ENCODE measurements around the gene KDF1. TPM values are rescaled to one million over a fixed set of nuclear protein-coding genes. Genes with fewer than 3 reads are reported as not detected.
"Not testable (repeated sequence)": the region's sequence is repeated elsewhere in the genome, so short reads cannot be mapped to it uniquely, and the experiment has no call there.

Gene KDF1
- total RNA-seq, 1 donor from 2014 or later = 20.8 TPM

- DNase-seq (ENCODE audit: low spot score) = no peak
Measured at GRCh38 chr1:26956321-26956720, 3.9 kb downstream of the KDF1 start.

DNA sequence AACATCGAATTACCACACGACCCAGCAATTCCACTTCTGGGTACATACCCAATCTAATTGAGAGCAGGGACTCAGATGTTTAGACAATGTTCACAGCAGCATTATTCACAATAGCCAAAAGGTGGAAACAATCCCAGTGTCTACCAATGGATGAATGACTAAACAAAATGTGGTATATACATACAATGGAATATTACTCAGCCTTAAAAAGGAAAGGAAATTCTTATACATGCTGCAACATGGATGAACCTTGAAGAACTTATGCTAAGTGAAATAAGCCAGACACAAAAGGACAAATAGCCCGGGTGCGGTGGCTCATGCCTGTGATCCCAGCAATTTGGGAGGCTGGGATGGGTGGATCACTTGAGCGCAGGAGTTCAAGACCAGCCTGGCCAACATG, 6.9 kb downstream of the KDF1 start:
- DNase-seq (ENCODE audit: low spot score) = no peak

- no peak for DNase-seq (ENCODE audit: low spot score)
Measured at GRCh38 chr1:26951821-26952497, 8.3 kb downstream of the KDF1 start.

DNA sequence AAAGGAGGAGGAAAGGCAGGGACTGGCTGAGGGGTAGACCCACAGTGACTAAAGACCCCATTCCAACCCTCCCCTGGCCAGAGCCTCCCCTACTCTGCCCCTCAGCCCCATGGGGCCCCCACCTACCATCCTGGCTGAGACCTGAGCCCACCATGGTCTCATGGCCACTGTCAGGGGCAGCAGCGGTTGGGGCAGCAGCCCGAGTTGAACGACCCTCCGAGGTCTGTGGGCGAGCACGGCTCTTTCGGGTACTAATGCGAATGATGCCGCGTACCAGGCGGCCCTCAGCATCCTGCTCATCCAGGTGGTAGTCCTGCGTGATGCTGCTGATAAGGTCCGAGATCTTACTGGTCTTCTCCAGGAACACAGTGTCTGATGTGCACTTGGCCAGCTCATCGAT, 9.1 kb downstream of the KDF1 start:
- DNase-seq (ENCODE audit: low spot score) = no peak

DNA sequence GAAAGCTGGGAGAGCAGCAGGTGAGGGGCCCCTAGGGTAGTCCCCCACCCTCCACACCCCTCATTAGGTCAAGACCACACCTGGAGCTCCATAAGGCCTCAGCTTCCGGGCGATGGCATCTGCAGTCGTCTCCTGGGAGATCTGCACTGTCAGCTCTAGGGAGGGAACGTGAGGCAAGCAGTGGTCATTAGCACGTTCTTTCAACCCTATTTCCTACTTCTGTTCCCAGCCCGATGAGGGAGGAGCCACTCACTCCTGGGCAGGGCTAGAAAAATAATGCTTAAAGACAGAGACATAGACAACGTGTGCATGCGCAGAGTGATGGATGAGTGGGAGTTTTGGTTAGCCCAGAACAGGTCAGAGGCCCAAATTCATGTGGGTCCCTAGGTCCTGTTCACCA, 9.7 kb downstream of the KDF1 start:
- no peak for DNase-seq (ENCODE audit: low spot score)

DNA sequence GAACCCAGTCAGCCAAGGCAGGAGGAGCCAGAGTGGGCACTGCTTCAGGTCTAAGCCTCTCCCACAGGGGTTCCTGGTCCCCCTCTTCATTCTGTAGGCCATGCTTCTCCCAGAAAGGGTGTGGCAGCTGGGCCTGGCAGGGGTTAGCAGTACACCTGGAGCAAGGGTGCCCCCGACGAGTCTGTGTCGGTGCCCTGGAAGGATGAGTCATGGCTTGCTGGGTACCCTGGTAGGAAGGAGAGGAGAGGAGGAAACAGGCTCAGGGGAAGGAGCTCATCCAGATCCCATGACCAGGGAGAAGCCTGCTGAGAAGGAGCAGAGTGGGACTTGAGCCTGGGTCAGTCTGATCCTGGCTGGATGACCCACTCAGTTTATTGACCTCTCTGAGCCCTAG, 10.3 kb downstream of the KDF1 start:
- peak; percentile 27 for DNase-seq (ENCODE audit: low spot score)

DNA sequence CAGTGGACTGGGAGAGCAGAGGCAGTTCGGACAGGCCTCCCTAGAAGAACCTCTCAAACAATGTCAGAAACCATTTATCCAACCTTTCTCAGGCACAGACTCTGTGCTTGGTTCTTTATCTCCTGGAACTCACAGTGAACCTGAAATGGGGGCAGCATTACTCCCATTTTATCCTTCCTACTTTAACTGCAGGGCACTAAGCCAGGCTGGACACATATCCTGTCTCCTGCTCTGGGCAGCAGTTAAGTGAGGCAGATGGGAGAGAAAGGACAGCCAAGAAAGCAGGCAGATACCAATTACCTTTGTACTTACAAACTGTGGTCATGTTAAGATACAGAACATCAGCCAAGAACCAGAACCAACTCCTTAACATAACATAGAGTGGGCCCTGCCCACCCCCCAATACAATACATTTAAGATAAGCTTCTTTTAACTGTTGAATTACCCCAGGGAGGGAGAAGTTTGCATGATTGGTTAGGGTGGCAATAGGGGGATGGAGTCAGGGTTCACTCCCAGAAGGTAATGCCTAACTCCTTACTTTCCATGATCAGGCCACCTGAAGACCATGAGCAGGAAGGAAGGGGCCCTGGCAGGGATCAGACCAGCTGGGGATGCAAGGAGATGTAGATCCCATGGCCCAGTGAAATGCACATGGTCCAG, 10.9 kb downstream of the KDF1 start:
- no peak for DNase-seq (ENCODE audit: low spot score)

- not testable (repeated sequence) for DNase-seq (ENCODE audit: low spot score)
Measured at GRCh38 chr1:26948725-26949057, 11.6 kb downstream of the KDF1 start.

DNA sequence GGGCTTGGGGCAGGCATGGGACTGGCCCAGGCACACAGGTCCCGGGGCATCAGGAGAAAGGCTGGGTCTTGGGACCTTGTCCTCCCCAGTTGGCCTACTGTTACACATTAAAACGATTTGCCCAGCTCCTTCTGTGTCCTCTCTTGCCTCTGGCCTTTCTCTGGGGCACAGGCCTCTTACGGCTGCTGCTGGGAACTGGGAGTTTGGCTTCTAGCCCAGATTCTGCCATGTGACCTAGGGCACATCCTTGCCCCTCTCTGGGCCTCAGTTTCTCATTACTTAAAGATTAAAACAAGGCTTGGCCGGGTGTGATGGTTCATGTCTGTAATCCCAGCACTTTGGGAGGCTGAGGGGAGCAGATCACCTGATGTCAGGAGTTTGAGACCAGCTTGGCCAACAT, 14.0 kb downstream of the KDF1 start:
- no peak for DNase-seq (ENCODE audit: low spot score)

DNA sequence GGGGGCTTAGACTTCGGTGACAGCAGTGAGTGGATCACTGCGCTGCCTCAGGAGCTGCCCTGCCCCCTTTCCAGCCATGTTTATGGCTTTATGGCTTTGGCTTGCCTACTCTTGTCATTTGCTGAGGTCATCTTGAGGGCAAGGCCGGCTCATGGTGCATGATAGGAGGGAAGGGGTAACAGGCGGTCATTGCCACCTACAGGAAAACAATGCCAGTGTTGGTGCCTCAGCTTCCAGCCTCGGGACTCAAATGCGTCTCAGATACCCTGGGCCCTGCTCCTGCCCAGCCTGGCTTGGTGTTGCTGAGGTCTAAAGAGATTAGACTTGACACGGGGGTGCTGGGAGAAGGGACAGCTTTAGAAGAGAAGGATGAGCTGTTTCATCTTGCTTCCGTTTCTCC, 14.5 kb downstream of the KDF1 start:
- DNase-seq (ENCODE audit: low spot score) = no peak

- no peak for DNase-seq (ENCODE audit: low spot score)
Measured at GRCh38 chr1:26945138-26945537, 15.1 kb downstream of the KDF1 start.

- no peak for DNase-seq (ENCODE audit: low spot score)
Measured at GRCh38 chr1:26942656-26943055, 17.6 kb downstream of the KDF1 start.

- DNase-seq (ENCODE audit: low spot score) = no peak
Measured at GRCh38 chr1:26941311-26941710, 19.0 kb downstream of the KDF1 start.

GRCh38 chr1:26938659-26939025, 21.6 kb downstream of the KDF1 start:
- DNase-seq (ENCODE audit: low spot score) = no peak

GRCh38 chr1:26938004-26938658, 22.1 kb downstream of the KDF1 start:
- no peak for DNase-seq (ENCODE audit: low spot score)

DNA sequence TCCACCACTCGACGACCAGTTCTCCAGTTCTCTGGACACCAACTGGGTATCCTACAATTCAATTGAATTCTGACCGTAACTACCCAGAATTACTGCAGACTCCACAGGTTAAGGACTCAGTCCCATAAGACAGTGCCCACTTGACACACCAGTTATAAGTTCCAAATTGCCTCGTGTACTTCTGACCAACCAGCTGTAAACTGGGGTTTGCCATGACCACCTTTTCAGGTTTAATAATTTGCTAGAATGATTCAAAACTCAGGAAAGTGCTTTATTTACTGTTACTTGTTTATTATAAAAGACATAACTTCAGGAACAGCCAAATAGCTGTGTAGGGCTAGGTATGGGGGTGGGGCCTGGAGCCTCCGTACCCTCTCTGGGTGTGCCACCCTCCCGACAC, 23.4 kb downstream of the KDF1 start:
- DNase-seq (ENCODE audit: low spot score) = no peak

DNA sequence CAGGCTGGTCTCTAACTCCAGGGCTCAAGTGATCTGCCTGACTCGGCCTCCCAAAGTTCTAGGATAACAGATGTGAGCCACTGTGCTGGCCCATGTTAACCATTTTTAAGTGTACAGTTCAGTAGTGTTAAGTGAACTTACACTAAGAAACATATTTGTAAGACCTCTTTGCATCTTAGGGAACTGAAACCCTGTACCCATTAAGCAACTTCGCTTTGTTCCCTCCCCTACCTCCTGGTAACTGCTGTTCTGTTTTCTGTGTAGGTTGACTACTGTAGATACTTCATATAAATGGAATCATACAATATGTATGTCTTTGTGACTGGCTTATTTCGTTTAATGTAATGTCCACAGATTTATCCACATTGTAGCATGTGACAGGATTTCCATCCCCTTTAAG, 27.7 kb downstream of the KDF1 start:
- DNase-seq (ENCODE audit: low spot score) = no peak

DNA sequence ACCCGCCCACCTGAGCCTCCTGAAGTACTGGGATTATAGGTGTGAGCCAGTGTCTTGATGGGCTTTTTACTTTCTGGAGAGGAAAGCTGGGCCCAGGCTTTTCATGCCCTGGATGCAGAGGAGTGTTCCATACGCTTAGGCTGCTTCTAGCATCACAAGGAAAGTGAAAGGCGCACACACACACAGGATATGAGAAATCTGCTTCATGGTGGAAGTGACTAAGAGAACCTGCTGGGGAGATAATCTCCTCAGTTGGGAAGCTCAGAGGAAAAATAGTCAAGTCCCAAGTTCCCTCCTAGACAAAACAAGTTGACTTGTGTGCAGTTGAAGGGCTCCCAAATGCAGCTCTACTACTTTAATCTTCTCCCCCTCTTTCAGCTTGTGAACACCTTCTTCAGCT, 36.6 kb downstream of the KDF1 start:
- no peak for DNase-seq (ENCODE audit: low spot score)

- DNase-seq (ENCODE audit: low spot score) = no peak
Measured at GRCh38 chr1:26922901-26923300, 37.4 kb downstream of the KDF1 start.

GRCh38 chr1:26922431-26922729, 37.9 kb downstream of the KDF1 start:
- DNase-seq (ENCODE audit: low spot score) = no peak

GRCh38 chr1:26921540-26922430, 38.5 kb downstream of the KDF1 start, which contains the start of gene NUDC:
Gene NUDC, plus strand, starts transcription at chr1:26921743. Its CDS starts 106 bp downstream, at chr1:26921849.
- peak; percentile 98 for DNase-seq (ENCODE audit: low spot score)

DNA sequence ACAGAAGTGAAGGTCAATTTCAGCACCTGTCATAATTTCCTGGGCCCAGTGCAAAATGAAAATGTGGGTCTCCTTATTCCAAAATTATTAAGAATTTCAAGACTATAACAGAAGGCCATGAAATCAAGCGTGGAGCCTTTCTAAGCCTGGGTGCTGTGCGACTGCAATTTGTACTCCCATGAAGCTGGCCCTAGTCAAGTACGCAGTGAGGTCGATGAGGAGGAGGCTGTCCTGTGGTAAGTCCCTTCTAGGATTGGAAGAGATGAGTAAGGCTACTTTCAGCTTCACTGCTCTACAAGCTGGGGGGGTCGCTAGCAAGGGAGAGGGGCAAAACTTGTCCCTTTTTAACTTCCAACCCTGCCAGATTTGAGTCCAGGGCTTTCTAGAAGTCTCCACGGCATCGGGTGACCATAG, 39.1 kb downstream of the KDF1 start:
- no peak for DNase-seq (ENCODE audit: low spot score)
